ENCODE measurements around the gene GDI1.

GRCh38 chrX:154399527-154400368 is 37.2 kb upstream of the GDI1 start:
- TF ChIP-seq POLR2A (IDR thresholded peaks at IDR 0.05; ENCODE audit: low read length) (no peak), GATA1 (IDR thresholded peaks at IDR 0.05; ENCODE audit: low read depth, low read length) (no peak)
